Ovary (tissue), 3 donors: ENCODE data around the gene ATPAF1.

Experiments used
- POLR2A ChIP-seq: fragments of 450-650 bp; IDR thresholded peaks from one replicate; pipeline ENCODE4 v1.6.1; 2017; ENCODE audit warnings: antibody characterized with exemption, mild to moderate bottlenecking, moderate library complexity
- TF ChIP-seq, protein P1 (sequence below), 3 donors: fragments of 450-650 bp in 2 of 3; fragments of 200-600 bp in 1 of 3; IDR thresholded peaks; one replicate each; pipeline versions ENCODE4 v1.5.1 to v1.8.0; 2016 to 2022; ENCODE audit warnings: antibody characterized with exemption in 3 of 3, mild to moderate bottlenecking in 1 of 3
- donor health status: DM: no; HTN: no; CAD: no.

- TF ChIP-seq, protein P1, sequence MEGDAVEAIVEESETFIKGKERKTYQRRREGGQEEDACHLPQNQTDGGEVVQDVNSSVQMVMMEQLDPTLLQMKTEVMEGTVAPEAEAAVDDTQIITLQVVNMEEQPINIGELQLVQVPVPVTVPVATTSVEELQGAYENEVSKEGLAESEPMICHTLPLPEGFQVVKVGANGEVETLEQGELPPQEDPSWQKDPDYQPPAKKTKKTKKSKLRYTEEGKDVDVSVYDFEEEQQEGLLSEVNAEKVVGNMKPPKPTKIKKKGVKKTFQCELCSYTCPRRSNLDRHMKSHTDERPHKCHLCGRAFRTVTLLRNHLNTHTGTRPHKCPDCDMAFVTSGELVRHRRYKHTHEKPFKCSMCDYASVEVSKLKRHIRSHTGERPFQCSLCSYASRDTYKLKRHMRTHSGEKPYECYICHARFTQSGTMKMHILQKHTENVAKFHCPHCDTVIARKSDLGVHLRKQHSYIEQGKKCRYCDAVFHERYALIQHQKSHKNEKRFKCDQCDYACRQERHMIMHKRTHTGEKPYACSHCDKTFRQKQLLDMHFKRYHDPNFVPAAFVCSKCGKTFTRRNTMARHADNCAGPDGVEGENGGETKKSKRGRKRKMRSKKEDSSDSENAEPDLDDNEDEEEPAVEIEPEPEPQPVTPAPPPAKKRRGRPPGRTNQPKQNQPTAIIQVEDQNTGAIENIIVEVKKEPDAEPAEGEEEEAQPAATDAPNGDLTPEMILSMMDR (IDR thresholded peaks at IDR 0.05) = no peak
- TF ChIP-seq POLR2A = no peak
These were observed 52.4 kb downstream of the ATPAF1 start for GRCh38 chr1:46615735-46616134.
